OCI-LY3 (cell line): ENCODE data around the gene AKT1S1.
A peak's percentile ranks its signal among the peaks of the same experiment; 100 is the strongest.

Source experiments
- H2AFZ ChIP-seq: fragments of 200-600, 300-600 bp; shearing (Covaris generic); 2 replicates; pipeline ENCODE4 v1.6.0; 2014; ENCODE audit warnings: antibody characterized with exemption, low read depth, low read length
- H3K27ac ChIP-seq: fragments of 200-600, 300-600 bp; sonication (generic); 2 replicates; pipeline ENCODE4 v1.5.1; 2014; ENCODE audit warnings: mild to moderate bottlenecking, low read length, moderate library complexity, mixed read lengths
- H3K27me3 ChIP-seq: fragments of 200-600, 300-600 bp; sonication (generic); 2 replicates; pipeline ENCODE4 v1.6.1; 2014; ENCODE audit warnings: low read depth, low read length, mixed read lengths
- H3K36me3 ChIP-seq: fragments of 200-600, 300-600 bp; sonication (generic); replicated peaks from 2 replicates; pipeline ENCODE3; 2014; ENCODE audit warnings: low read depth, low read length, mixed read lengths
- H3K4me1 ChIP-seq: fragments of 300-600, 200-600 bp; sonication (generic); 2 replicates; pipeline ENCODE4 v1.6.1; 2014; ENCODE audit warnings: low read length, mixed read lengths
- H3K4me2 ChIP-seq: fragments of 200-600, 300-600 bp; sonication (generic); 2 replicates; pipeline ENCODE4 v1.6.1; 2014; ENCODE audit warnings: low read length, mixed read lengths
- H3K4me3 ChIP-seq: fragments of 300-600, 200-600 bp; sonication (generic); 2 replicates; pipeline ENCODE4 v1.5.1; 2014; ENCODE audit warnings: antibody characterized with exemption, mild to moderate bottlenecking, low read length, moderate library complexity
- H3K79me2 ChIP-seq: fragments of 300-600, 200-600 bp; shearing (Covaris generic); 2 replicates; pipeline ENCODE4 v1.6.1; 2014; ENCODE audit warnings: mild to moderate bottlenecking, low read length, mixed read lengths
- H3K9ac ChIP-seq: fragments of 300-600, 200-600 bp; shearing (Covaris generic); 2 replicates; pipeline ENCODE4 v1.6.0; 2014; ENCODE audit warnings: mild to moderate bottlenecking, low read length, moderate library complexity
- H3K9me3 ChIP-seq: fragments of 200-600, 300-600 bp; shearing (Covaris generic); 2 replicates; pipeline ENCODE4 v1.6.1; 2014; ENCODE audit warnings: low read length, mixed read lengths; ENCODE audit not compliant: insufficient read depth
- H4K20me1 ChIP-seq: fragments of 200-600, 300-600 bp; sonication (generic); 2 replicates; pipeline ENCODE4 v1.6.1; 2016; ENCODE audit warnings: low read length, mixed read lengths; ENCODE audit not compliant: insufficient read depth
- CTCF ChIP-seq: fragments of 200-600, 300-600 bp; sonication (generic); IDR thresholded peaks from 2 replicates; pipeline ENCODE4 v1.5.1; 2014; ENCODE audit warnings: antibody characterized with exemption, low read length, low read depth
- EZH2phosphoT487 ChIP-seq: fragments of 200-600 bp; shearing (Covaris generic); IDR thresholded peaks from 2 replicates; pipeline ENCODE4 v1.6.1; 2018; ENCODE audit warnings: antibody characterized with exemption, mixed run types, low read depth

The AKT1S1 gene

GRCh38 chr19:49866933-49867782 lies 10.0 kb downstream of the AKT1S1 start, which contains the start of gene PNKP:
Gene PNKP, minus strand, starts transcription at chr19:49867576. Its CDS starts 372 bp downstream, at chr19:49867204.
- Histone ChIP-seq H3K36me3 (peaks cover 31% of the 10 kb centered on the region), H3K9ac (peak within 1 kb of the TSS; percentile 64), H3K79me2 (peaks cover 26% of the 10 kb centered on the region), H4K20me1 (no peaks in the 10 kb centered on the region), H3K27me3 (no peaks in the 10 kb centered on the region), H2AFZ (peak within 1 kb of the TSS; percentile 81; the same call in 1 of the 2 replicates), H3K9me3 (no peaks in the 10 kb centered on the region), H3K4me1 (peaks cover 8% of the 10 kb centered on the region), H3K27ac (peak within 1 kb of the TSS; percentile 65), H3K4me2 (peak within 1 kb of the TSS; percentile 84), H3K4me3 (peak within 1 kb of the TSS; percentile 77)
- TF ChIP-seq CTCF, result no peak
- no peak for TF ChIP-seq EZH2phosphoT487

- H4K20me1 ChIP-seq, result no peaks in the 10 kb centered on the region
- H3K4me2 ChIP-seq, result no peak overlapping the region
- H3K27ac ChIP-seq, result no peak overlapping the region
- H3K79me2 ChIP-seq, result peaks cover 26% of the 10 kb centered on the region
- TF ChIP-seq EZH2phosphoT487, result no peak
- TF ChIP-seq CTCF, result no peak
- H3K9me3 ChIP-seq, result no peaks in the 10 kb centered on the region
- H3K27me3 ChIP-seq, result no peaks in the 10 kb centered on the region
- H3K36me3 ChIP-seq, result peaks cover 42% of the 10 kb centered on the region
- H3K4me1 ChIP-seq, result peaks cover 8% of the 10 kb centered on the region
- H3K9ac ChIP-seq, result no peak overlapping the region
- H2AFZ ChIP-seq, result no peak overlapping the region
- no peak overlapping the region for H3K4me3 ChIP-seq
Measured at GRCh38 chr19:49864890-49865289, 12.3 kb downstream of the AKT1S1 start.

GRCh38 chr19:49863935-49864320 lies 13.2 kb downstream of the AKT1S1 start:
- H4K20me1 ChIP-seq, result no peaks in the 10 kb centered on the region
- H3K79me2 ChIP-seq, result peaks cover 26% of the 10 kb centered on the region
- no peak overlapping the region for H3K27ac ChIP-seq
- no peak overlapping the region for H3K9ac ChIP-seq
- no peaks in the 10 kb centered on the region for H3K9me3 ChIP-seq
- H3K4me3 ChIP-seq, result no peak overlapping the region
- H2AFZ ChIP-seq, result no peak overlapping the region
- H3K4me1 ChIP-seq, result peaks cover 8% of the 10 kb centered on the region
- H3K4me2 ChIP-seq, result no peak overlapping the region
- H3K27me3 ChIP-seq, result no peaks in the 10 kb centered on the region
- peaks cover 49% of the 10 kb centered on the region for H3K36me3 ChIP-seq
- TF ChIP-seq CTCF (no peak), EZH2phosphoT487 (no peak)

- Histone ChIP-seq H3K36me3 (peaks cover 53% of the 10 kb centered on the region), H4K20me1 (no peaks in the 10 kb centered on the region)
Measured at GRCh38 chr19:49863254-49863934, 13.8 kb downstream of the AKT1S1 start.

More at GRCh38 chr19:49863254-49863934, 13.8 kb downstream of the AKT1S1 start:
- Histone ChIP-seq H3K4me1 (peaks cover 8% of the 10 kb centered on the region), H3K4me2 (no peak overlapping the region), H3K9ac (no peak overlapping the region), H3K79me2 (peaks cover 26% of the 10 kb centered on the region), H3K9me3 (no peaks in the 10 kb centered on the region), H2AFZ (no peak overlapping the region), H3K27ac (no peak overlapping the region), H3K4me3 (no peak overlapping the region), H3K27me3 (no peaks in the 10 kb centered on the region)
- TF ChIP-seq CTCF, result no peak
- no peak for TF ChIP-seq EZH2phosphoT487
